Spleen (tissue), 11 donors: ENCODE results near the gene CMYA5. TPM values are rescaled to one million over a fixed set of nuclear protein-coding genes. Genes with fewer than 3 reads are reported as not detected.

ENCODE experiments used
- DNase-seq: peaks from one replicate; pipeline ENCODE4 v3.0.0-alpha.2; 2020
- H3K27ac ChIP-seq, 8 donors: fragments of 200-600 bp; sonication (generic) in 7 of 8; 1 replicate in 4 of 8; 2 replicates in 4 of 8; pipeline versions ENCODE4 v1.5.0 to v1.8.0; 2016 to 2021; ENCODE audit warnings: inconsistent platforms in 4 of 8, mild to moderate bottlenecking in 4 of 8, moderate library complexity in 1 of 8
- H3K27me3 ChIP-seq, 7 donors: fragments of 200-600 bp; sonication (generic) in 6 of 7; replicated peaks in 1 of 7; 1 replicate in 4 of 7; 2 replicates in 3 of 7; pipeline versions ENCODE4 v1.5.0 to v1.8.0; 2016 to 2021; ENCODE audit warnings: inconsistent platforms in 3 of 7, mild to moderate bottlenecking in 1 of 7
- H3K36me3 ChIP-seq, 6 donors: fragments of 200-600 bp; sonication (generic) in 5 of 6; 1 replicate in 4 of 6; 2 replicates in 2 of 6; pipeline versions ENCODE4 v1.5.0 to v1.8.0; 2016 to 2021; ENCODE audit warnings: inconsistent platforms in 2 of 6
- H3K4me1 ChIP-seq, 6 donors: fragments of 200-600 bp; sonication (generic) in 5 of 6; 1 replicate in 3 of 6; 2 replicates in 3 of 6; pipeline versions ENCODE4 v1.5.0 to v1.8.0; 2016 to 2021; ENCODE audit warnings: inconsistent platforms in 3 of 6
- H3K4me3 ChIP-seq, 8 donors: fragments of 200-600 bp; sonication (generic) in 7 of 8; 1 replicate in 4 of 8; 2 replicates in 4 of 8; pipeline versions ENCODE4 v1.5.0 to v1.8.0; 2016 to 2021; ENCODE audit warnings: inconsistent platforms in 4 of 8, mild to moderate bottlenecking in 4 of 8, moderate library complexity in 2 of 8
- H3K9me3 ChIP-seq, 8 donors: fragments of 200-600 bp; sonication (generic) in 7 of 8; 1 replicate in 4 of 8; 2 replicates in 4 of 8; pipeline versions ENCODE4 v1.5.0 to v1.8.0; 2016 to 2021; ENCODE audit warnings: inconsistent platforms in 4 of 8
- CTCF ChIP-seq, 11 experiments: fragments of 200-600 bp in 7 of 11; fragments of 450-650 bp in 4 of 11; sonication (generic) in 4 of 11; IDR thresholded peaks in 8 of 11; conservative IDR thresholded peaks in 3 of 11; 1 replicate in 7 of 11; 2 replicates in 4 of 11; pipeline versions ENCODE4 v1.4.0 to v1.8.0; 2016 to 2021; ENCODE audit warnings: antibody characterized with exemption in 11 of 11, inconsistent platforms in 4 of 11, mild to moderate bottlenecking in 1 of 11
- POLR2A ChIP-seq, 3 donors: fragments of 450-650 bp; IDR thresholded peaks; one replicate each; pipeline ENCODE4 v1.5.1; 2017; ENCODE audit warnings: antibody characterized with exemption in 3 of 3, mild to moderate bottlenecking in 1 of 3
- POLR2AphosphoS5 ChIP-seq, 3 donors: sonication (generic); formaldehyde crosslinking; IDR thresholded peaks; one replicate each; pipeline ENCODE4 v1.5.1; 2017; ENCODE audit warnings: antibody characterized with exemption in 3 of 3
- WGBS, 5 donors: extraction: QIAGEN DNeasy Blood & Tissue Kit in 3 of 5; methylation state at CpG; one replicate each; pipeline versions ENCODE4 v1.1.5 to v1.1.7; 2013 to 2018; 5-methylcytosine and 5-hydroxymethylcytosine counted together
- intact Hi-C: fragments of 100-400 bp; cut with DNase I; formaldehyde crosslinking; loops from one replicate; pipeline ENCODE4 v1.15.0; 2023; ENCODE audit warnings: low total_unique reads
- polyA plus RNA-seq, 3 donors: library from polyadenylated mRNA; stranded (reverse); fragments of 200-250 nt; gene quantifications; one replicate each; pipeline ENCODE4 v1.2.1, GENCODE V29; 2013
- total RNA-seq, 7 donors: library from RNA; depleted of rRNA in 3 of 7; stranded (reverse); fragments of >200 nt in 3 of 7; fragmentation: NEBNext Ultra II Directional in 4 of 7; extraction: Animal tissue kit (Norgen Biotek cat#: 25700) in 4 of 7; gene quantifications; one replicate each; pipeline versions ENCODE4 v1.1.0 to v1.2.1, GENCODE V29; 2016 to 2021
- donor health status: healthy with polysubstance abuse.
- donor health status: DM: no; HTN: no; CAD: no; lungs with moderate emphysema.
- donor health status: DM: no; HTN: no; CAD: no.
- donor health status: Bipolar disorder and iron deficiency.
- donor health status: healthy.
- donor health status: DM: no; HTN: no; CAD: no.
- donor health status: DM: yes; HTN: yes; CAD: no.

CMYA5 gene
- total and polyA plus RNA-seq, 10 donors: 0.13 to 0.85 (median 0.28) TPM

GRCh38 chr5:79798893-79799590 is 109.4 kb downstream of the CMYA5 start:
- H3K36me3 ChIP-seq: no peaks in the 10 kb centered on the region
- intact Hi-C loops: no loop called here
- no peak overlapping the region for H3K4me3 ChIP-seq
- H3K27me3 ChIP-seq: no peaks in the 10 kb centered on the region
- no peak overlapping the region for H3K27ac ChIP-seq
- peaks cover 0 to 19% (median 8%) of the 10 kb centered on the region in 6 donors for H3K4me1 ChIP-seq
- TF ChIP-seq POLR2AphosphoS5 (IDR thresholded peaks at IDR 0.05): no peak
- no peak for TF ChIP-seq CTCF (IDR thresholded peaks at IDR 0.05 in 8 of 11, conservative IDR thresholded peaks at IDR 0.05 in 3 of 11)
- TF ChIP-seq POLR2A (IDR thresholded peaks at IDR 0.05): no peak
- DNase-seq: no peak
- 93 to 97% (median 95%) methylated on average over 7 of the region's 7 CpGs for WGBS, 5 donors
- H3K9me3 ChIP-seq: no peaks in the 10 kb centered on the region

GRCh38 chr5:79800979-79801827 is 111.6 kb downstream of the CMYA5 start:
- WGBS, 5 donors: 89 to 92% (median 91%) methylated on average over 8 of the region's 8 CpGs

GRCh38 chr5:79802406-79802805 is 112.8 kb downstream of the CMYA5 start:
- H3K4me1 ChIP-seq: peaks cover 0 to 26% (median 11%) of the 10 kb centered on the region in 6 donors
- no peaks in the 10 kb centered on the region for H3K9me3 ChIP-seq
- DNase-seq: no peak
- peak overlapping the region in 1 of 8 donors; percentile 2 for H3K27ac ChIP-seq
- WGBS, 5 donors: 11 to 43% (median 23%) methylated on average over 1 of the region's 1 CpG
- no peaks in the 10 kb centered on the region for H3K36me3 ChIP-seq
- TF ChIP-seq POLR2AphosphoS5 (IDR thresholded peaks at IDR 0.05) (no peak), CTCF (IDR thresholded peaks at IDR 0.05 in 8 of 11, conservative IDR thresholded peaks at IDR 0.05 in 3 of 11) (no peak), POLR2A (IDR thresholded peaks at IDR 0.05) (no peak)
- H3K4me3 ChIP-seq: no peak overlapping the region
- intact Hi-C loops: no loop called here
- no peaks in the 10 kb centered on the region for H3K27me3 ChIP-seq

More at GRCh38 chr5:79800979-79801827, 111.6 kb downstream of the CMYA5 start:
- peaks cover 0 to 19% (median 8%) of the 10 kb centered on the region in 6 donors for H3K4me1 ChIP-seq
- H3K4me3 ChIP-seq: no peak overlapping the region
- intact Hi-C loops: no loop called here
- H3K27me3 ChIP-seq: no peaks in the 10 kb centered on the region
- H3K36me3 ChIP-seq: no peaks in the 10 kb centered on the region
- no peak for TF ChIP-seq POLR2AphosphoS5 (IDR thresholded peaks at IDR 0.05)
- no peak for TF ChIP-seq CTCF (IDR thresholded peaks at IDR 0.05 in 8 of 11, conservative IDR thresholded peaks at IDR 0.05 in 3 of 11)
- no peak for TF ChIP-seq POLR2A (IDR thresholded peaks at IDR 0.05)
- no peaks in the 10 kb centered on the region for H3K9me3 ChIP-seq
- peak overlapping the region in 1 of 8 donors; percentile 2 for H3K27ac ChIP-seq
- DNase-seq: no peak

GRCh38 chr5:79803007-79803406 is 113.4 kb downstream of the CMYA5 start:
- intact Hi-C loops: no loop called here

More at GRCh38 chr5:79803007-79803406, 113.4 kb downstream of the CMYA5 start:
- 62 to 100% (median 97%) methylated on average over 2 of the region's 2 CpGs for WGBS, 5 donors
- Histone ChIP-seq H3K27me3 (no peaks in the 10 kb centered on the region), H3K9me3 (no peaks in the 10 kb centered on the region), H3K4me3 (no peak overlapping the region), H3K27ac (no peak overlapping the region), H3K4me1 (peaks cover 0 to 26% (median 11%) of the 10 kb centered on the region in 6 donors), H3K36me3 (no peaks in the 10 kb centered on the region)
- DNase-seq: no peak
- TF ChIP-seq CTCF (IDR thresholded peaks at IDR 0.05 in 8 of 11, conservative IDR thresholded peaks at IDR 0.05 in 3 of 11): no peak
